Measurements from ENCODE around the gene AHCYL2.

GRCh38 chr7:129394101-129394500, 169.3 kb downstream of the AHCYL2 start:
- TF ChIP-seq EZH2 (IDR thresholded peaks at IDR 0.05; ENCODE audit: insufficient read depth, poor library complexity, severe bottlenecking) (no peak), EZH2phosphoT487 (IDR thresholded peaks at IDR 0.05; ENCODE audit: insufficient read depth, low read depth) (no peak)

Measured in GM23248 (cell line).